ENCODE data around the gene AKAP1.

- TF ChIP-seq EZH2phosphoT487 (IDR thresholded peaks at IDR 0.05; ENCODE audit: borderline replicate concordance, low read depth) (no peak), RAD21 (IDR thresholded peaks at IDR 0.05; ENCODE audit: low read length) (no peak), CHD2 (IDR thresholded peaks at IDR 0.05; ENCODE audit: low read length, partially characterized antibody) (no peak), FOXJ3 (CRISPR knock-in tag; IDR thresholded peaks at IDR 0.05) (no peak), POLR2AphosphoS5 (IDR thresholded peaks at IDR 0.05; ENCODE audit: low read depth, low read length) (no peak), SMC3 (IDR thresholded peaks at IDR 0.05; ENCODE audit: low read depth, low read length) (no peak), REST (IDR thresholded peaks at IDR 0.05; ENCODE audit: low read depth, low read length) (no peak), CTCF (IDR thresholded peaks at IDR 0.05) (no peak), MAX (IDR thresholded peaks at IDR 0.05; ENCODE audit: low read depth) (no peak), MXI1 (IDR thresholded peaks at IDR 0.05; ENCODE audit: low read depth, low read length) (no peak), SIN3A (IDR thresholded peaks at IDR 0.05; ENCODE audit: borderline replicate concordance, low read depth, low read length) (no peak)
Measured at GRCh38 chr17:57037411-57037810, 47.6 kb upstream of the AKAP1 start.

Measured in SK-N-SH (cell line).